ENCODE data around the gene TERT.
"Not testable (repeated sequence)": the region's sequence is repeated elsewhere in the genome, so short reads cannot be mapped to it uniquely, and the experiment has no call there.

The TERT gene

DNA sequence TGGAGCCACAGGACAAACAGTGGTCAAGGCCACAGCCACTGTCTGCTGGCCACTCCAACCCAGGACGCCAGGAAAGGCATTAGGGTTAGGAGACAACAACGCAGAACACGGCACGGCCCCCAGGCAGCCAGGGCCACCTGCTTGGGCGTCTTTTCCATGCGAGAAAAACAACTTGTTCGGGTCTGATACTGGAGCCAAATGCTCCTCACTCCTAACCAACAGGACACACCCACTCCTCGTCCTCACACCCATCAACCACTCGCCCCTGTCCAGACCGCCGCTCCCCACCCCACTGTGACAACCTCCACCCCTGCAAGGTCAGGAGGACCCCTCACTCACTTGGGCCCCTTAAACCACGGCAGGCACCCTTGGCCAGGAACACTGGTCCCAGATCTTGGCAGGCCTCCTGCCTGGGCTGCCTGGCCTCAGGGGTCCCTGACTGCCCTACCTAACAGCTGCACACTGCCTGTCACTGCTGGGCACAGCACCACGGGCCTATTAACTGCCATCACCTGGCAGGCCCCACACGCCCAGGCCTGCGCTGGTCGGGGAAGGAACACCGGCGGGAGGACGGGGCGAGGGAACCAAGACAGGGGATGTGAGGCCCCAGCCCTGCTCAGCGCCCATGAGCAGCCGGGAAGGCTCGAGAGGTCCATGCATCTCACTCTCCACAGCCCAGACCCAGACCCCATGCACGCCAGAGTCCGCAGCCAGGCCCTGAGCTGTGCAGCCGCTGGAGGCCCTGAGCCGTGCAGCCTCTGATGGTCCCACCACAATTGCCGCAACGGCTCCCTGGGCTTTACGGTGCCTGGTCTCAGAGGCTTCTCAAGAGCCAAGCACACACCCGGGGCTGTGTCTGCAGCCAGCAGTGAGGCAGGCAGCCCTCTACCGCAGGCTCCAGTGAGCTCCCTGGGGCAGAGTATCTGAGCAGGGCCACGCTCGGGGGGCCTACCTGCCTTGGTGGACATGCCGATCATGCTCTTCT, 36.3 kb upstream of the TERT start:
- peak; percentile 29 for DNase-seq

GRCh38 chr5:1330146-1330846, 35.4 kb upstream of the TERT start:
- peak; percentile 66 for DNase-seq

GRCh38 chr5:1329111-1329579, 34.3 kb upstream of the TERT start:
- DNase-seq, result peak; percentile 11

DNA sequence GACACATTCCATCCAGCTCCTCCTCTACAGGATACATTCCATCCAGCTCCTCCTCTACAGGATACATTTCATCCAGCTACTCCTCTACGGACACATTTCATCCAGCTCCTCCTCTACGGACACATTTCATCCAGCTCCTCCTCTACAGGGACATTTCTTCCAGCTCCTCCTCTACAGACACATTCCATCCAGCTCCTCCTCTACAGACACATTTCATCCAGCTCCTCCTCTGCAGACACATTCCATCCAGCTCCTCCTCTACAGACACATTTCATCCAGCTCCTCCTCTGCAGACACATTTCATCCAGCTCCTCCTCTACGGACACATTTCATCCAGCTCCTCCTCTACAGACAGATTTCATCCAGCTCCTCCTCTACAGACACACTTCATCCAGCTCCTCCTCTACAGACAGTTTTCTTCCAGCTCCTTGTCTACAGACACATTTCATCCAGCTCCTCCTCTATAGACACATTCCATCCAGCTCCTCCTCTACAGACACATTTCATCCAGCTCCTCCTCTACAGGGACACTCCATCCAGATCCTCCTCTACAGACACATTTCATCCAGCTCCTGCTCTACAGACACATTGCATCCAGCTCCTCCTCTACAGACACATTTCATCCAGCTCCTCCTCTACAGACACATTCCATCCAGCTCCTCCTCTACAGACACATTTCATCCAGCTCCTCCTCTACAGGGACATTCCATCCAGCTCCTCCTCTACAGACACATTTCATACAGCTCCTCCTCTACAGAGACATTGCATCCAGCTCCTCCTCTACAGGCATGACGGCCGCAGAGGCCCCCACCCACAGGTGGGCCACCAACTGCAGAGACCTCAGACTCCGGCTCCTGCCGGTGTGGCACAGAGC, 33.6 kb upstream of the TERT start:
- peak; percentile 14 for DNase-seq

- DNase-seq, result peak; percentile 4
Observed at GRCh38 chr5:1326901-1327756, 32.3 kb upstream of the TERT start.

- not testable (repeated sequence) for DNase-seq
Observed at GRCh38 chr5:1326532-1326875, 31.6 kb upstream of the TERT start.

- peak; percentile 14 for DNase-seq
Observed at GRCh38 chr5:1325870-1326531, 31.1 kb upstream of the TERT start.

GRCh38 chr5:1325191-1325741, 30.4 kb upstream of the TERT start:
- DNase-seq, result peak; percentile 9

DNA sequence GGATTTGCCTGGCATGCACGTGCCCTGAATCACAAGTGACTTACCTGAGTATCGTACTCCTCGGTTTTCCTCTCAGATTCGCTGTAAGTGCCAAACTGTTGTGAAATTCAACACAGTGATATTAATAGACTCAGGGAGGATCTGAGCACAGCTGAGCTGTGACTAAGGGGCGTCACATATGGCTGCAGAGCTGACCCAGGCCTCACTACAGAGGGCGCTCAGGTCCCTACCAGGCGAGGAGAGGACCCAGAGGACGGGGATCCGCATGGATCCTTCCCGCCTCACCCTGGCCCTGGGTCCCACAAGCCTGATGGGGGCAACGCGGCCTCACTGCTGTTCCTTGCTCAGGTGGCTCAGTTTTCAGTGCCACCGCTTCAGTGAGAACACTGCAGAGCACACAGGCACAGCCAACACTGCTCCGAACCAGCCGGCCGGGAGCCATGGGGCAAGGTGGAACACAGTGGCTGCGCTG, 29.9 kb upstream of the TERT start:
- DNase-seq, result peak; percentile 10

DNA sequence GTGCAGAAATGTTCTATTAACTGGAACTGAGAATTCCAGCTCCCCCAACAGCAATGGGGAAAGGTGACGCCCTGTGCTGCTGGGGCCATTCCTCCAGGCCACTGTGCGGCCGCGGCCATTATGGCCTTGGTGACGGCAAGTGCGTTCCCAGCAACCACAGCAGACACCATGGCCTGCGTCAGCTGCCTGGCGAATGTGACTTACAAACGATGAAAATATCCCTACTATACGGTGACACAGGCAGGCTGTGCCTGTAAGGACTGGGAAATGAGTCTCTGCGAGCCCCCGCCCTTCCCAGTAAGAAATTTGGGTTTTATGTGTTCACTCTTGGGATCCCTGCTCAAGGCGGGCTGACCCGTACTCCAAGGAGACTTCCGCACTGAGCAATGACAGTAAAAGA, 29.4 kb upstream of the TERT start:
- peak; percentile 6 for DNase-seq

DNA sequence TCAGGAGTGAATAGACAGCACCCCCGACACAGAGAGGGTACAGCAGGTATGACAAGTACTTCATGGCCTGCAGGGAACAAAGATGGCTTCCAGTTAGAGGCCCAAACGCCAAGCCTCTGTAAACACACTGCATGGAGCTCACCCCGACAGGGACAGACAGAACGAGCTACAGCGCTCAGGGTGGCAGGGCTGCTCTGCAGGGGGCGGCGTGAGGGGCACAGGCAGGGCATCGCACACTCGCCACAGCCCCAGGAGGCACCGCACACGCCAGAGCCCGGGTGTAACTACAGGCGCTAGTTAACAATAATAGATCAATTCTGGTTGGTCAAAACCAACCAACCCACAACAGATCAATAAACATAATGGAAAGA, 28.9 kb upstream of the TERT start:
- DNase-seq, result peak; percentile 8

GRCh38 chr5:1322955-1323802, 28.3 kb upstream of the TERT start:
- DNase-seq, result peak; percentile 19

DNA sequence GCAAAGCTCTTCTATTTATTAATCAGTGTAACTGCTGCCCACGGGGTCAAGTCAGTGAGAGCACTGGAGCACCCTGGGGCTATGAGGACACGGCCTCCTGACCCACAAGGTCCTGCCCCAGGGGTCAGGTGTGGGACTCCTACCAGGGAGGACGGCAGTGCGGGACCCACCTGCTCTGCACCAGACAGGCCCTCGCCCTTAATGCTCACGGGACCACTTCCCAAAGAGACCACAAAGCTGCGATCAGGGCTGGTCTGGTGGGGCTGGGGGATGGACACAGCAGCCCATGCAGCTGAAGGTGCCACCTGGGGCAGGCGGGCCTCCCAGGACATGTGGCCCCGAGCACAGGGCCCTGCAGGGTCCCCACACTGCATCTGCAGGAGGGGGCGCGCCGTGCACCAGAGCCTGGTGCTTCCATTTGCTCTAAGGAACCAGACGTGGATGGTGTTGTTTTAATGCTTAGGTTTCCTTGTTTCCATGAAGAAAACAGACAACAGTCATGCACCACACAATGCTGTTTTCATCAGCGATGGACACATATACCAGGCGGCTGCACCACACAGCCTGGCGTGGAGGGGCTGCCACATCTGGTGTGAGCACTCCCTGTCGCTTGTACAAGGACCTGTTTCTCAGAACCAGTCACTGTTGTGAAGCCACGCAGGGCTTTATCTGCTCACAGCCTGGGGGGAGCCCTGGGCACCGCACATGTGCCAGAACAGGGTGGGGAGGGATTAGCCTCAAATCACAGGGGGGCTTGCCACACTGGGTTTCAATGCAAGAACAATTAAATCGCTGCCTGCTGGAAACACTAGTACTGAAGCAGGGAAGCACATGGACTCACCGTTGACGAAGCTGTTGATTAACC, 27.4 kb upstream of the TERT start:
- DNase-seq, result peak; percentile 6

DNA sequence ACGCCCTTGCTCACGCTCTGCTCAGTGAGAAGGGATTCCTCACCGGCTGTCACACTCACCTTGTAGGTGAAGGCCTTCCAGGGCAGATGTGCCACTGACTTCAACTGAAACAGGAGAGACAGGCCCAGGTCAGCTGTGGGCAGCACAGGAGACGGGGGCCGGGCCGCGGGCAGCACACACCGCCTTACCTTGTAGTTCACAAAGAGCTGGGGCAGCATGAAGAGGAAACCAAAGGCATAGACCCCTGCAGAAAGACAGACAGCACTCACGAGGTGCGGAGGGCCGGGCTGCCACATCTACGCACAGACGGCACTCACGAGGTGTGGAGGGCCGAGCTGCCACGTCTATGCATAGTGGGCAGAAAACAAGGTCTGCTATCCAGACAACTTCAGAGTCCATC, 26.7 kb upstream of the TERT start:
- peak; percentile 4 for DNase-seq

GRCh38 chr5:1320436-1321344, 25.8 kb upstream of the TERT start:
- DNase-seq, result peak; percentile 14

GRCh38 chr5:1319436-1320256, 24.8 kb upstream of the TERT start:
- peak; percentile 18 for DNase-seq

All from right hindlimb (tissue), 1 donor.